Measurements from ENCODE around the gene FYCO1.

The FYCO1 gene

DNA sequence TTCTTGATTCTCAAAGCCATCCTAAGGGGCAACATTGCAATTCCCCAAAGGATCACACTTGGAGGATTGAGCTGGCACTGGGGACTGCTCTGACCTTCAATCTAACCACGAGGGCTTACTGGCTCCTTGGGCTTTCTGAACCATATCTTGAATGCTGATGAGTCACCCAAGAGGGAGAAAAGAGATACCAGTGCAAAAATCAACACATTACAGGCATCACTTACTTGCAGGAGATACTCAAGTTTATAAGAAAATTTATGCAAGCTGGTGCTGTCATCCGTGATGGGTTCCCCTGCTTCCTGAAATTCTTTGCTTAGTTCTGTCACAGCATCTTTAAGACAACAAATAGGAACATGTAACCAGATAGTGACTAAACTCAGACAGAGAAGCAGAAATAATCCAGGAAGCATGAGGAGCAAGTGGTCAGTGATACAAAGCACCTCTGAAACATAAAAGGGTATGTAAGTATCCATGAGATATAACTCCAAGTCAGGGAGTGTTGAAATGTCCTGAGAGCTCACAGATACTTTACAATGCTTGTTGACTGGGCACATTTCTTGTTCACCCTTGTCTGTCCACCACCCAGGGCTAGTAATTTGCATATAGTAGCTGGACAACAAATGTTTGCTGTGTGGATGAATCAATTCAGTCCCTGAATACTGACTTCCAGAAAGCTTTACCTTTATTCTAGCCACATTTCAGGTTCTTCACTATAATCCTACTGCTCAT, 14.1 kb downstream of the FYCO1 start:
- DNase-seq = no peak

DNA sequence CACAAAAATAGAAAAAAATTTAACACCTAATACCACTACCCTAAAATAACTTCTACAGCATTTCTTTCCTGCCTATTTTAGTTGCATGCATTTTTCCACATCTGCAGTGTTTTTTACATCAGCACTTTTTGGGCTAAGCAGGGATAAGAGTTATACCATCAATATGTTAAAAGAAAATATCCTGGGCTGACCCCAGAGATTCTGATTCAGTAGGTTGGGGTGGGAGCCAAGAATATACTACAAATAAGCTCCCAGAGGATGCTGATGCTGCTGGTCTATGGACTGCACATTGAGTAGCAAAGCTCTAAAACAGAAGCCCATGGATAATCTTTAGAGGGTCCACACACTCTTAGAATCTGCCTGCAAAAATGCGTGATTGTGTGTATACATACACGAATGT, 14.8 kb downstream of the FYCO1 start:
- DNase-seq = no peak

DNA sequence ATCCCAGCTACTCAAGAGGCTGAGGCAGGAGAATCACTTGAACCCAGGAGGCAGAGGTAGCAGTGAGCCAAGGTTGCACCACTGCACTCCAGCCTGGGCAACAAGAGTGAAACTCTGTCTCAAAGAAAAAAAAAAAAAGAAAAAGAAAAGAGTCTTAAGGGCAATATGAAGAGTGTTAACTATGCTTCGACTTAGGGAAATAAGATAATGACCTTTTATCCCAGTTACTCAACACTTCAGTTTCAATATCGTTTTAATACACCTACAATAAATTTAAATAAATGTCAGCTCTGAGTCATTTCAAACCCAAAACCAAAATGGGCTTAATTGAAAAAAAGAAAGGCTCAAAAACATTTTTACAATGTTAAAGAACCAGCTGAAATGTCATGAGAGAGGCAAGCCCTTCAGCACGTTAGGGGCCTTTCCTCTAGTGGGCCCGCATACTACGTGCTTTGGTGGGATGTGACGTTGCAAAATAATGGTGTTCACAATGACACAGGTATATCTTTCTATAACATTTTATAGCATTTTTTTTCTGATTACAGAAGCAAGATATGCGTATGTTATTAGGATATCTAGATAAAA, 15.3 kb downstream of the FYCO1 start:
- DNase-seq = no peak

DNA sequence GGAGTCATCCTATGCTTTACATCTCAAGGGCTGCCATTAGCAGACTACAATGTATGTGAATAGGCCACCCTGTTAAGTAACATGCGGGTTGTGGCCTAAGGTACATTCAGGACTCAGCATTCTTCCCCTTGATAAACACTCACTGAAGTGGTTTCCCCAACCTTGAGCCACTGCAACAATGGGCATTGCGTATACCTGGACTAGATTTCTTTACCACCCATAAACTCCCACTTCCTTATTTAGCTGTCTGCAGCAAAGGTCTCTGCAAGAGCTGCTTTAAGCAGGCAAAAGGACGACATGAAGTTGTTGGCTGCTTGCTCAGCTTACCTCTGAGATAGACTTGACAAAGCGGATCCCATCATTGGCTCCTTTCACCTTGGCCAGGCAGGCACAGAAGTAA, 16.2 kb downstream of the FYCO1 start:
- no peak for DNase-seq

DNA sequence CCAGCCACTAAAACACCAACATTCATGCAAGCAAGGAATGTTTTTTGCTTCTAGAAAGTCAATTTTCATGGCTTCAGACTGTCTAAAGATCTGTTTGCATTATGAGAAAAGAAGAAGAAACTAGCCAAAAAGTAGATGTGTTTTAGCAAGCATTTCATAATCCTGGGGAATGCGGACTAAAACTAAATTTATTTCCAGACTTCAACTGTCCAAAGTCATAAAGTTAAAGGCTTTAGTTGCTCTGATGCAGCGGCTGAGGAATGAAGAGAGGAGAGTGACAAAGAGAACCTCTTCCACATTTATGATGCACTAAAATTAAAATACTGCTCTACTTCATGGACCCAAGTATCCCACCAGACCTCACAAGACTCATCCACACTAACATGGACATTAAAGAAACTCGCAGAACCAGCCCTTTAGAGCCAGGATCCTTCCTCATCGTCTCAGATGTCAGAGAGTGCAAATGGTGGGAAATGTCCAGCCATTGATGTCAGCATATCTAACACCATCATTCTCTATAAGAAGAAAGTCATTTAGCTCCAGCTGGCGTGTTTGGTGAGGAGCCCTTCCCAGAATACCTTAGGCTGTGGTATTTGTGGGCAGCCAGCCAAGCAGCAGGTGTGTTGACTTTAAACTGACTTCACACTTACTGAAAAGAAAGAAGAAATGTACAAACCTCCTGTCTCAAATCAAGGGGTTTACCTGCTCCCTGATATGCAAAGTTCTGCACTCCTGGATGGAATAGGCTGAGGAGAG, 17.4 kb downstream of the FYCO1 start:
- DNase-seq = no peak

DNA sequence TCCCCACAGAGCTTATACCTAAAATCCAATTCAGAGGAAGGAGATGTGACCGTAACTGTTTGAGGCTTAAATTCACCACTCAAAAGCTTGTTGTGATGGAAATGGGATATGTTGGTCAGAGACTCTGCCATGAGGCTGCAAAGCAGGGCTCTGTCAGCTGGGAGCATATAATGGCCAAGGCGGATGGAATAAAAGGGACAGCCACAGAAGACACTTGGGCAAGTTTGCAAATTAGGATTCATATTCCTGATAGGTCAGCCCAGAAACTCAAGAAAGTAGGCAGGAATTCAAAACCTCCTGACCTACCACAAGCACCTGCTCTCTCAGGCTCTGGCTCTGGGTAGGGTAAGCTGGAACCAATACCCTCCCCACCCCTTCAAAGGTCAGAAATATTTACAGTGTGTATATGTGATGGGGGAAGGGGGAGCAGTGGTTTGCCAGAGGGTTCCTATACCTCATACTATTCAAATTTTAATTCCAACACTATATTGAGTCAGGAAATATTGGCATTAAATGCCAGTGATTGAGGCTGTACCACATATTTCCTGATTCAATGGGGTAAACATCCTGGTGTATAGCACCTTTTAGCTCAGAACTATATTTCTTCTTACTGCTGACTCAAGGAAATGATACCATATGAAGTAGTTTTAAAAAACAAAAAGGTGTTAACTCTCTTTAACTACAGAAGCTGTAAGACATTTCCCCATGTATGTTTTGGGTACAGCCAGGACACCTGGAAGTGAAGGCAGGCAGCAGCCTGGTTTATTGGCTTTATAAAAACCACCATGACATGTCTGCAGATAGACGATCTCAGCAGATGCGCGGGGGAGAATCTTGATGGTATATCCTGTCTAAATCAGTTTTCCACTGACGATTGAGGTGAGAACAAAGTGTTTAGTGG, 19.2 kb downstream of the FYCO1 start:
- no peak for DNase-seq

DNA sequence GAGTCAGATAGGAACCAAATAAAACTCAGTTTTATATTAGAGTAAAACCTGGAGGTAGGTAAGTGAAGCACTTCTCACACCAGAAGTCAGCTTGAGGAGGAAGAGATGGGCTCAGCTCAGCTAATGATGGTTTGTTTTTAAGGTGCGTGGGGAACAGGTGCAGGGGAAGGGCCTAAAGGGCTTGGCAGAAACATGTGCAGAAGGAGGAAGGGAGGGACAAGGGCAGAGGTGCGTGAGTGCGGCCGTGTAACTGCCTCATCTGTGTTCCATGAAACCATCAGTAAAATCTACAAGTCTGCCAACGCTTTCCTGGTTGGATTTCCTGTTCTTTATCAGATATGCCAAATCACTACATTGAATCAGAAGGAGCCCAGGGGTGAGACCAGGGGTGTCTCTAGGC, 19.9 kb downstream of the FYCO1 start:
- DNase-seq = no peak

DNA sequence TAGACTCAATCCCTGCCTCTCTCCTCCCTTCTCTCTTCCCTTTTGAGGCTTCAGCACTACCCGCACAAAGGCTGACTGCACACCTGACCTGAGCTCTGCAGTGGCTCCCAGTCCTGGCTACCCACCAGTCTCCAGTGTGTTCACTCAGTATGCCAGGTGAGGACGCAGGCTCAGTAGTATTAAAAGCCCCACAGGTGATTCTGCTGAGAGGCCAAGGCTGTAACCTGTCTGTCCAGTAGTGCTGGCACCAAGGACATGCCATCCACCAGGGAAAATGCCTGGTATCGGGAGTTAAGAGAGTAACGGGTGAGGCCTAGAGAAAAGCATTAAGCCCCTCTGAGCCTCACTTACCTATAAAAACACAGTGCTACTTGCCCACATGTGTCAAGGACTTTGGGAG, 20.9 kb downstream of the FYCO1 start:
- no peak for DNase-seq

DNA sequence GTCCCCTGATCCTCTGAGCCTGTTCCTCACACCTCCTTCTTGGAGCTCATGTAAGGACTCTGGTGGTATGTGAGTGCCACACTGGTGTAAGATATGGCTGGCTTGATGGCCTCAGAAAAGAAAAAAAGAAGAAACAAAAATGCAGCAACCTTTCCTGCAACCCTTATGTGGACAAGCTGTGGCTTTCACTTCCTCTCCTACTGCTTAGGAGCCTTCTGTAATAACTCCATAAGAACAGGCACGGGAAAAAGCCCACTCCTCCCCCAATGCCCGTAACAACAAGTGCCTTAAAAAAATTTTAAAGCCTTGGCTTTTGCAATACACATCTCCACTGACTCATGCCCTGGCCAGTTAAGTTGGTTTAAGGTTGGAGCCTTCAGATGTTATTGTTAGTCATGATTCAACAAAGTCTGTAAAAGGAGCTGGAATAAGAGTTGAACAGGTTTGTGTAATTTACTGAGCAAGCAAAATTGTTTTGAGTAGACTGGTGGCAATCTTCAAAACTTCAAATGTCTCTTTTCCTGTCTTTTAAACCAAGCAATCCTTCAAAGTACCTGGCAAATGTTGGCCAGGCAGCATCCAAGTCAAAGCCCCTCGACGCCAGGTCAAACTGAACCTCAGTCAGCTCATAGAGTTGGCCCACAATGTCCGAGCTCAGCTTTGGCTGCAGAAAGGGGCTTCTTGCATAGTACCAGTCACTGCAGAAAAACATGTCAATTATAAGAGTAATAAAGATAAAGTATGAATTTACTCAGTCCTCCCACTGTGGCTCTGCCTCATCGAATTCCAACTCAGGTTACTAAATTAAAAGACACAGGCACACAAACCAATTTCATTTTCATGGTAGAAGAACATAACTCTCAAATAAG, 22.9 kb downstream of the FYCO1 start:
- peak; percentile 21 for DNase-seq

DNA sequence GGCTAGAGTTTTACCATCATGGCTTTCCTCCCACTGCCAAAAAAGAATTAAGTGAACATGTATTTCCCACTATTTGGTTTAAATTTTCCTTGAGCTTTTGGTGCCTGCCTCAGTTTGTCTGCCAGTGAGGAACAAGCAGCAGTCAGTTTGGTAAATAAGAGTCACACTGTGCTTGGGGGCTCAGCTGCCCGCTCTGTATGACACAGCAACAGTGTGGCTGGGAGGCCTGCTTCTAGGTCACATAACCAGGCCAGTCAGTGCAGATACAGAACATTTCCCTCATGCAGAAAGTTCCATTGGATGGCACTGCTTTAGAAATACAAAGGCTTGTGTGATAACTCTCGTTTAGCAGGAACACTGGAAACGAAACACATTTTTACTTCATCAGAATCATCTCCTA, 25.7 kb downstream of the FYCO1 start:
- DNase-seq = no peak

DNA sequence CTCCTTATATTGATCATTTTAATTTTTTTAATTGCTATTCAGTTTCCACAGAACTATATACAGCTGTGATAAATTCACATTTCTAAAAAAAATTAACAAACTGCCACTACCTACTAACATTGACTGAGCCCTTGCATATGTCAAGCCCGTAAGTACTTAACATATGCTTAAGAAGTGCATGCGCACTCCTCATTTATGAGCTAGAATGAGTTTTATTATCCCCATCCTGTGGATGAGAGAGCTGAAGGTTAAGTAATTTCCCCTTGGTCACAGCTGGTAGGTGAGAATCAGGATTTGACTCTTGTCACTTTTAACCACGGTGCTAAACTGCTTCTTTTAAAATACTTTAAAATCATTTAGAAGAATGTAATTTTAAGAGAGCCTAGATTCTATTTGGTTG, 26.5 kb downstream of the FYCO1 start:
- DNase-seq = no peak

DNA sequence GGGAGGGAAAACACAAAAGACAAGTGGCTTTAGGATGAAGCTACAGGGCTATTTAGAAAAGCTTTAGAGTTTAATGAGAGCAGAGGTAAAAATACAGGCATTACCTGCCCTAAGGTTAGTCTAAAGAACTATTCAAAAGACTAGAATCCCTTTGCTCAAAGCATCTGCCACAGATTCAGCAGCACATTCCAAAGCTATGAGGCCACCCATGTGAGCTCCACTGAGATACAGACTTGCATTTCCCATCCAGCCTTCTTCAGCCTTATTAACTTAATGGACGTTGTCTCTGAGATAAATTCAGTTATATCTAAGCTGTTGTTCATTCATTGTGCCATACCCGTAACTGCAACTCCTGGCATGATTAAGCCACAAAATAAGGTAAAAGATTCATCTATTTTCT, 26.9 kb downstream of the FYCO1 start:
- no peak for DNase-seq

DNA sequence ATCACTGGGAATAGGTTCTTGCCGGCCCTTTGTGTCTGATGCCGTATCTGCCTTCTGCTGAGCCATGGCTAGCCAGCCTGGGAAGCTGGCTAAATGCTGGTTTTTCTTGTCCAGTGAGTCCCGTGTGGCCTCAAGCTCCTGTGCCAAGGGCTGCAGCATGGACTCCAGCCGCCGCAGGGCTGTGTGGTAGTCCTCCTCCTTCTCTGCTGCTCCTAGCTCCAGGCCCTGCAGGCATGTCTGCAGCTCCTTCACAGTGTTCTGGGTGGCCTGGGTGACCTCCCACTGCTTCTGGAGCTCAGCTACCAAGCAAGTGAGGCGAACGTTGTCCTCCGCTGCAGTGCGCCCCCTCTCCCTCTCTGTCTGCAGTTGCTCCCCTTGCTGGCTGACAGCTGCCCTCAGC, 27.5 kb downstream of the FYCO1 start:
- DNase-seq = no peak

DNA sequence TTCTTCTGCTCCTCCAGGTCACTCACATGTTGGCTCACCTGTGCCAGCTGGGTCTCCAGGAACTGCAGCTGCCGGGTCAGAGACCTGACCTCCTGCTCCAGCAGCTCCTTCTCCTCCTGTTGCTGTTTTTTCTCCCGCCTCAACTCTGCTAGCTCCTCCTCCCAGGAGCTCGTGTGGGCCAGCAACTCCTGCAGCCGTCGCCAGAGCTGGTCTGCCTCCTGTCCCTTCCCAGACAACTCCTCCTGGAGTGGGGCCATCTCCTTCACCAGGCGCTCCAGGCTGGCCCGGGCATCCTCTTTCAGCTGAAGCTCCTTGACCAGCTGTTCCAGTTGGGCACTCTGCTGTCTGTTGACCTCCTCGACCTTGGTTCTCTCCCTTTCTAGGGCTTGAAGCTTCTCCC, 27.9 kb downstream of the FYCO1 start:
- DNase-seq = no peak

DNA sequence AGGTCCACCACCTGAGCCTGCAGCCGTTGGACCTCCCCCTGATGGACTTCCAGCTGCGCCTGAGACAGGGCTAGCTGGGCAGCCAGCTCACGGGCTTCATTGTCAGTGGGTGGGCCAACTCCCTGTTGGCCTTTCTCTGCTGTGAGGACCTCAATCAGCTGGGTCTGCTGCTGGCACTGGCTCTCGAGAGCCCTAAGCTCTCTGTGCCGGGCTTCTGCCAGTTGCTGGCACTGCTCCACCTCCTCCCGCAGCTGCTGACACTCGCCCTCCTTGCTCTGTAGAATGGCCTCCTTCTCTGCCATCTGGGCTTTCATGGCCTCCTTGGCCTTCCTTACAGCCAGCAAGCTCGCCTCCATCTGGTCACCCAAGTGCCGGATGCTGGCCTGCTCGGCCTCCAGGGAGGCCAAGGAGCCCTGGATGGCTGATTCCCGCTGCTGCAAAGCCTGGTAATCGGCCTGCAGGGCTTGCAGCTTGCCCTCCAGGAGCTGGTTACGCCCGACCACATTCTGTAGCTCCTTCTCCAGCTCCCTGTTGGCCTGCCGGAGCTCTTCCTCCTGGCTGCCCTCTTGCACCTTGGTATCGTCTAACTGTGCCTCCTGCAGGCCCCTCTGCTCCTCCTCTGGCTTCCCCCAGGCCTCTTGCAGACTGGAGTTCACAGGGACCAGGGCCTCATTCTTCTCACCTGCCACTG, 28.5 kb downstream of the FYCO1 start:
- no peak for DNase-seq

DNA sequence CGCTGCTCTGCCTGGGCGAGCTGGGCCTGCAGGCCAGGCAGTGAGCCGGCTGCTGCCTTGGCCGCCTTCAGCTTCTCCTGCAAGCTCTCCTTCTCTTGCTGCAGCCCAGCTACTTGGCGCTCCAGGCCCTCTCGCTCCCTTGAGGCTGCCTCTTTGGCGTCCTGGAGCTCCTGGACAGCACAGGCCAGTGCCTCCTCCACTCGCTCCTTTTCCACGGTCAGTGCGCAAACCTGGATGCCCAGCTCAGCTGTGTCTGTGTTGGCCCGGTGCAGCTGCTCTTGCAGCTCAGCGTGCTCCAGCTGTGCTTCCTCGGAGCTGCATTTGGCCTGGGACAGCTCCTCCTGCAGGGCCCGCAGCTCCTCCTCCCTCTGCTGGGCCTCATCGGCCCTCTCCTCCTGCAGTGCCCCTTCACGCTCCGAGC, 29.2 kb downstream of the FYCO1 start:
- DNase-seq = no peak

DNA sequence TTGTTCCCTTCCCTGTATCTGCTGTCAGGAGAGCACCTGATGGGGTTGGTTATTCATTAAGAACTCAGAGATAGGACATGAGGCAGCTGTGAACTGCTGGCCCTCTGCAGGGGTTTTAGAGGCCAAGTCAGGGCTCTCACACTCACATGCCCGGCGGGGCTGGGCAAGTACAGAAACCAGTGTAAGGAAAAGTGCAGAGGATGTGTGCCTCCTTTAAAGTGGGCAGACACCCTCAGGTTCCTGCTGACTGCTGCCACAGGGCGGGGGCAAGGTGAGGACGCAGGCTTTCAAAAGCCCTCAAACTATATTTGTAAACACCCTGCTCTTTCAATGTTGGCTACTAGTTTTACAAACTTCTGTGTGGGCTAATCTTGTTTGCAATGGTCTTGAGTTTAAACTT, 30.0 kb downstream of the FYCO1 start:
- no peak for DNase-seq

DNA sequence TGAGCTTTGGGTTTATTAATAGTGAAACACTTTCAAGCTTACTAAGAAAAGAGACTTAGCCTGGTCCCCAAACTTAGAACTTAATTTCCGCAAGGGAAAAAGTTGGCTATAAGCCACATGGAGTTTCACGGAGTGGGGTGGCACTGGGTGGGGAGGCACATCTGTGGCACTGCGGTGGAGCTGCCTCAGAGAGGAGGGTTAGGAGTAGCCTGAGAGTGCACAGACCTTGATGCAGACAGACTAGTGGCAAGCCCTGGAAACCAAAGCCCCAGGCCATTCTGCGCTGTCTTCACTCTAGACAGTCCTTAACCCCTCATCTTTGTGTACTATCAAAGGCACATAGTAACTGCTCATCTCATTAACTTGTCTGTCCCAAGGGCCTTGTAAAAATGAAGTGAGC, 30.4 kb downstream of the FYCO1 start:
- DNase-seq = no peak

DNA sequence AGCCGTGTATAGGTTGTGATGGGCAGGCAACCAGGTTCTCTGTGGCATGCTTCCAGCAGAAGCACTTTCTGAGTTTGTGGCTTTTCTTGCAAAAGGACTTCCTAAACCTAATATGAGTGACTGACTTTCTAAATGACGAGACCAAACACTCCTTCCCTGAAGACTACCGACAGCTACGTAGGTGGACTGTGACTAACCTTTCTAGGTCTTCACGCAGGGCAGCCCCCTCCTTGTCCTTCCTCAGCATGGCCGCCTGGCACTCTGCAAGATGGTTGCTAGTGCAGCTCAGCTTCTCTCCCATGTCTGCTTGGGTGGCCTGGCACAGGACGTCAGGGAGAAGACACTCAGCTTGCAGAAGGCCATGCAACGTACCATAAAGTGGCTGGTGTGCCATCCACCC, 31.5 kb downstream of the FYCO1 start:
- no peak for DNase-seq

DNA sequence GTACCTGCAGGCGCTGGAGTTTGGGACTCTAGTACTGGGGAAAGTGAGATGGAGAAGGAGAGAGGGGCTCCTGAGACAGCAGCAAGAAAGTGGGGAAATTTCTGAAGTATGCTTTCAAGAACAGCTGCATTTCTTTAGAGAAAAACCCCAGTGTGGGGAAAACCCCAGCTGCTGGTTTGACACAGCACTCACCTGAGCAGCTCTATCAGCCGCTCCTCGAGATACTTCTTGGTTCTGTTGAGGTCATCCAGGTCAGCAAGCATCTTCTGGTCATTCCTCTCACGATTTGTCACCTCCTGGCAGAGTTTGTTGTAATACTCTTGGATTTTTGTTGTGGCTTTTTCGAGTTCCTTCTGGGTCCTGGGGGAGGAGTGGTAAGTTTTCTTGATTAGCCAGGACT, 33.6 kb downstream of the FYCO1 start:
- DNase-seq = no peak

DNA sequence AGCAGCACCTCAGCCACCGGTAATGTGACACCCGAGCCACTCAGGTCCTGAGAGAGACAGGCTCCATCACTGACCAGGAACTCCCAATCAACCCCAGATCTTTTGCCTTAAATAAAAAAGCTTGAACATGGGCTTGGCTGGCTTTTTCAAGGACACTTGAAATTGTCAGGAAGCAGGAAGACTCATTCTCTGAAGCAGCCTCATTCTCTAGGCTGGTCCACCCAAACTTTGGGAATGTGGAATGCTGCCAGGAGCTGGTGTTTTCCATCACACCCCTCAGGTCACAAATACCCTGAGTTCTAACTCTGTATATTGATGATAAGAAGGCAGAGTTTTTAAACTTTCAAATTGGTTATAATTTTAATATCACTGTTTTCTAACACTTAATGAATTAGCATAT, 35.3 kb downstream of the FYCO1 start:
- no peak for DNase-seq

DNA sequence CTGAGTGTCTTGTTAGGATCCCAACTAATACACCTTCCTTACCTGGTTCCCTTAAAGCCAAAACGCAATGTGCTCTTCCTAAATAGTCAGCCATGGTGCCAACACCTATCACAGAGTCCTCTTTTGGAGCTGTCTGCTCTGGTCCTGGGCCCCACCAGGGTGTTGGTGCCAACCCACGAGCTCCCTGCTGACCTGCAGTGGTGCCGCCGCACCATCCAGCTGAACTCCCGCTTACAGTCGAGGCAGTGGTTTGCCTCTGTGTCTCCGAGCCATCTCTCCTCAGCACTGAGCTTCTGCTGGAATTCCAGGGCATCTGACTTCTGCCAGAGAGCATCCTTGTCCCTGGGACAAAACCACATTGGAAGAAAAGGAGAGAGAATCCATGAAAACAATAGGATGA, 36.4 kb downstream of the FYCO1 start:
- DNase-seq = no peak

Data from KG1 (cell line).